OCI-LY7 (cell line): ENCODE results near the gene CEACAM6. TPM values are rescaled to one million over a fixed set of nuclear protein-coding genes. Genes with fewer than 3 reads are reported as not detected.

Source experiments
- BruUV-seq: library from RNA; stranded (reverse); fragments of 400-500 nt; replicated peaks from 2 replicates; lab custom pipeline; 2021; lab: Mats Ljungman, UMichigan
- CTCF ChIA-PET: fragments of 300-600 bp; sonication (Branson Sonifier 250); formaldehyde crosslinking; loops from one replicate; lab custom pipeline; 2022; ENCODE audit warnings: antibody characterized with exemption; ENCODE audit not compliant: unreplicated experiment; lab: Charles Lee
- POLR2A ChIA-PET: fragments of 300-600 bp; sonication (Branson Sonifier 250); formaldehyde crosslinking; loops from one replicate; lab custom pipeline; 2022; ENCODE audit warnings: antibody characterized with exemption; lab: Charles Lee
- DNase-seq: peaks from one replicate; pipeline ENCODE4 v3.0.0-alpha.2; 2015; ENCODE audit warnings: low spot score
- H2AFZ ChIP-seq: fragments of 200-600 bp; sonication (generic), shearing (Covaris generic); 2 replicates; pipeline ENCODE4 v1.6.1; 2014; ENCODE audit warnings: mild to moderate bottlenecking, antibody characterized with exemption, low read length, moderate library complexity
- H3K27ac ChIP-seq: fragments of 200-600 bp; sonication (generic); 2 replicates; pipeline ENCODE4 v1.5.1; 2014; ENCODE audit warnings: mixed run types, low read depth, mild to moderate bottlenecking, moderate library complexity, low read length, inconsistent platforms; ENCODE audit not compliant: poor library complexity, severe bottlenecking
- H3K36me3 ChIP-seq: fragments of 200-600 bp; sonication (generic); 2 replicates; pipeline ENCODE4 v1.6.1; 2014; ENCODE audit warnings: mild to moderate bottlenecking, antibody characterized with exemption, low read length, moderate library complexity, mixed read lengths; ENCODE audit not compliant: insufficient read depth
- H3K4me1 ChIP-seq: fragments of 200-600 bp; sonication (generic); 2 replicates; pipeline ENCODE4 v1.5.1; 2014; ENCODE audit warnings: mild to moderate bottlenecking, low read length; ENCODE audit not compliant: insufficient read depth, poor library complexity, severe bottlenecking
- H3K4me2 ChIP-seq: fragments of 200-600 bp; sonication (generic); 2 replicates; pipeline ENCODE4 v1.6.1; 2014; ENCODE audit warnings: mild to moderate bottlenecking, low read length
- H3K4me3 ChIP-seq: fragments of 200-600 bp; sonication (generic); 2 replicates; pipeline ENCODE4 v1.5.1; 2014; ENCODE audit warnings: mild to moderate bottlenecking, low read depth, low read length; ENCODE audit not compliant: poor library complexity, severe bottlenecking
- H3K79me2 ChIP-seq: fragments of 200-600 bp; sonication (generic); 2 replicates; pipeline ENCODE4 v1.6.1; 2016; ENCODE audit warnings: low read depth, mild to moderate bottlenecking, low read length, moderate library complexity, mixed read lengths; ENCODE audit not compliant: insufficient read depth
- H3K9me2 ChIP-seq: fragments of 200-600 bp; sonication (generic); 2 replicates; pipeline ENCODE4 v1.6.1; 2016; ENCODE audit warnings: mild to moderate bottlenecking, low read length, mixed read lengths; ENCODE audit not compliant: insufficient read depth
- H3K9me3 ChIP-seq: fragments of 200-600 bp; sonication (generic); 2 replicates; pipeline ENCODE4 v1.6.1; 2014; ENCODE audit warnings: mild to moderate bottlenecking, mixed run types, low read length, mixed read lengths
- H4K20me1 ChIP-seq: fragments of 200-600 bp; sonication (generic); 2 replicates; pipeline ENCODE4 v1.6.1; 2014; ENCODE audit warnings: mild to moderate bottlenecking, antibody characterized with exemption, low read length, moderate library complexity, mixed read lengths; ENCODE audit not compliant: insufficient read depth
- CTCF ChIP-seq: fragments of 200-600 bp; sonication (generic); conservative IDR thresholded peaks from 2 replicates; pipeline ENCODE4 v1.5.1; 2014; ENCODE audit warnings: mild to moderate bottlenecking, antibody characterized with exemption, low read length, moderate library complexity, mixed read lengths
- EZH2phosphoT487 ChIP-seq: fragments of 200-600 bp; sonication (generic); IDR thresholded peaks from 2 replicates; pipeline ENCODE4 v1.6.1; 2018; ENCODE audit warnings: low read depth, borderline replicate concordance, mild to moderate bottlenecking, mixed run types, antibody characterized with exemption, low read length, moderate library complexity, mixed read lengths
- intact Hi-C: fragments of 100-400 bp; cut with micrococcal nuclease; formaldehyde crosslinking; loops from one replicate; pipeline ENCODE4 v1.10.0; 2022; ENCODE audit not compliant: unreplicated experiment
- total RNA-seq, 2 experiments: library from RNA; depleted of rRNA in 1 of 2; stranded (reverse); fragments of >200 nt in 1 of 2; shearing (Covaris generic) in 1 of 2; gene quantifications; 2 replicates each; pipeline ENCODE4 v1.2.3, GENCODE V29; 2014 to 2022

Gene CEACAM6
- total RNA-seq, 2 experiments from 2014 or later: not detected

- H3K9me2 ChIP-seq: no peaks in the 10 kb centered on the region
- H3K4me3 ChIP-seq: no peak overlapping the region
- ChIA-PET POLR2A (no interaction called here), CTCF (interaction anchor here (0.5 kb wide), 1 partner anchor 35 kb away, joined by 3 read pairs; no protein-coding TSS in a partner anchor)
- BruUV-seq: no TSS peak
- H2AFZ ChIP-seq: no peak overlapping the region
- DNase-seq: no peak
- H4K20me1 ChIP-seq: no peaks in the 10 kb centered on the region; the same call in 1 of the 2 replicates
- H3K27ac ChIP-seq: no peak overlapping the region
- no peaks in the 10 kb centered on the region for H3K79me2 ChIP-seq
- H3K4me2 ChIP-seq: no peak overlapping the region
- no peaks in the 10 kb centered on the region for H3K9me3 ChIP-seq
- H3K4me1 ChIP-seq: no peaks in the 10 kb centered on the region
- no peak for TF ChIP-seq EZH2phosphoT487
- TF ChIP-seq CTCF: no peak
- intact Hi-C loops: no loop called here
- no peaks in the 10 kb centered on the region for H3K36me3 ChIP-seq
Observed at GRCh38 chr19:41709951-41710645, 45.2 kb upstream of the CEACAM6 start.

DNA sequence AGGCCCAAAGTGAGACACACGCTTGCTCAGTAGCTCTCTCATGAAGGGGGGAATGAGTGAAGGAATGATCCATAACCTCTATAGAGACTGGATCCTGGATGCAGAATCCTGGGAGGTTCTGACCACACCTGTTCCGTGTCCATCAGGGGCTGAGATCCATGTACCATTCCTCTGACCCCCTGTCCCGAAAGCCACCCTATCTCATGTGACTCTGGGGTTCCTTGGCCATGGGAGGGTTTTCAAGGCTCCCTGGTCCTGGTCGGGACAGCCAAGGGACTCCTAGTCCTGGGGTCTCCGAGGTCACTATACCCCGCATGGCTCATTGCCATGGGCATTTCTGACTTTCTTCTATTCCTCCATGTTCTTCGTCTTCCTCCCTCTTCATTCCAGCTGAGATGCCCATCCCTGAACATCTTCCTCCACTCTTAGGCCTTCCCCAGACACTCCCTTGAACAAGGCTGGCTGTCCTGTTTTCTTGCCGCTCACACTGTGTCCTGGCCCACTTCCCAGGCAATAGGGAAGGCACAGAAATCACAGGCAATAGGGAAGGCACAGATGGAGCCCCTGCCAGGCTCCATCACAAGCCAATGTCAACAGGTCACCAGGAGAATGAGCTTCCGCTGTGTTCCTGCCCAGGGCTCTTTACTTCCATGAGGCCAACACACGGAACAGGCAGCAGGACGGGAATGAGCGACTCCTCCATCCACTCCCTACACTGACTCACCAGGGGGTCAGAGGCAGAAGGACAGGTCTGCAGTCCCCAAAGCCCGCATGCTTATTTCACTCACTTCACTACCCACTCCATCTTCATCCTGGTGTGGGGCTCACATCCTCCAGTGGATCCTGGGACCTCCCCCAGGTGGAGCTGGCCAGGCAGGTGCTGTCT, 43.7 kb upstream of the CEACAM6 start:
- Histone ChIP-seq H3K4me2 (no peak overlapping the region), H3K9me2 (no peaks in the 10 kb centered on the region), H3K36me3 (no peaks in the 10 kb centered on the region), H3K27ac (no peak overlapping the region), H3K4me3 (no peak overlapping the region), H3K9me3 (no peaks in the 10 kb centered on the region), H3K4me1 (no peaks in the 10 kb centered on the region), H2AFZ (no peak overlapping the region), H4K20me1 (no peaks in the 10 kb centered on the region; the same call in 1 of the 2 replicates), H3K79me2 (no peaks in the 10 kb centered on the region)
- TF ChIP-seq EZH2phosphoT487: no peak
- no peak for TF ChIP-seq CTCF
- BruUV-seq: no TSS peak
- intact Hi-C loops: no loop called here
- ChIA-PET CTCF (no interaction called here), POLR2A (no interaction called here)
- DNase-seq: no peak
